ENCODE data around the gene HPD.

- no peak for TF ChIP-seq CTCF (IDR thresholded peaks at IDR 0.05; ENCODE audit: poor library complexity)
- no peak for TF ChIP-seq EZH2phosphoT487 (IDR thresholded peaks at IDR 0.05; ENCODE audit: low read depth, severe bottlenecking, unreplicated experiment)
- TF ChIP-seq EZH2 (IDR thresholded peaks at IDR 0.05; ENCODE audit: borderline replicate concordance) = no peak
These were observed 30.4 kb downstream of the HPD start for GRCh38 chr12:121828306-121828705.
